A204.1 (cell line): Measurements from ENCODE around the gene GSTA1.
"Not testable (repeated sequence)": the region's sequence is repeated elsewhere in the genome, so short reads cannot be mapped to it uniquely, and the experiment has no call there.

Source experiments
- FAIRE-seq: peaks from 2 replicates; lab custom pipeline; 2012; peaks lifted over from hg19 to GRCh38; lab: Jason Lieb, UNC

Gene GSTA1

DNA sequence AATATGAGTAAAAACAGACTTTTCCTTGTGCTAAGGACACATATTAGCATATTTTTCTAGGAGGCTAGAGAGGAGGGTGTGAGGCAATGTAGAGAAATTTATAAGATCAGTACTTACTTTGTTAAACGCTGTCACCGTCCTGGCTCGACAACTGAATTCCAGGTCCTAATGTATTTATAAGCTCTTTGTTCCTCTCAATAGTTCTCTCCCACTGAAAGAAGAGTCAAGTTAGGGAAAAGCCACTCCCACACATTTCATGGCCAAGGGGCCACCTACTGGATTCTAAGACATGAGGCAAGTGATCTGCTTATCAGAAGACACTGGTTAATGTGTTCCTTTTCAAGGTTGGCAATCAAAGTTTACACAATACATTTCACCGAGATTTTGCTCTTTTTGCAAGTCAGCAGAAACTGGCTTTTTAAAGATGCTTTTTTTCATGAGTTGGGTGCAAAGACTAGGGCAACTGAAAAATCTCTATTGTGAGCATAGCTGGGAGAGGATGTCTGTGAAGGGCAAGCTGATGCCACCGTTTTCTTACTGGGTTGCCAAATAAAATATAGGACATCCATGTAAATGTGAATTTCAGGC lies at the start of gene GSTA1:
Gene GSTA1 (minus strand): TSS at position 149 of the 588 bp plus-strand sequence. CDS start 4,549 bp downstream, outside the sequence.
- not testable (repeated sequence) for FAIRE-seq

DNA sequence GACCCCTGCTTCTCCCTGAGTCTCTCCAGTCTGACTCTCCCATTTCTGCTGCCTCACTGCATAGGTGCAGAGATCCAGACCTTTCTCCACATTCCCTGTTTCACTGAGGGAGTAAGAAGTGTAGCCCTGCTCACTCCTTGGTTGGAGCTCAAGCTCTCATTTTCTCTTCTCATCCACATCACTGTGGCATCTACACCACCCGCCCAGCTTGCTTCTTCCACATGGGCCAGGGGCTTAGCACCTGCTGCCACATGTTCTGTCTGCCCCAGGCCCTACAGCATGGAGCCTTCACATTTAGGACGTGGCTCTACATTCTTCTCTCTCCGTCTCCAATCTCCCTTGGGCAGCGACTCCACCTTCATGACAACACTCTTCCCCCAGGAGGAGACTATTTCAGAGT lies 45.5 kb upstream of the GSTA1 start:
- FAIRE-seq, result no peak

DNA sequence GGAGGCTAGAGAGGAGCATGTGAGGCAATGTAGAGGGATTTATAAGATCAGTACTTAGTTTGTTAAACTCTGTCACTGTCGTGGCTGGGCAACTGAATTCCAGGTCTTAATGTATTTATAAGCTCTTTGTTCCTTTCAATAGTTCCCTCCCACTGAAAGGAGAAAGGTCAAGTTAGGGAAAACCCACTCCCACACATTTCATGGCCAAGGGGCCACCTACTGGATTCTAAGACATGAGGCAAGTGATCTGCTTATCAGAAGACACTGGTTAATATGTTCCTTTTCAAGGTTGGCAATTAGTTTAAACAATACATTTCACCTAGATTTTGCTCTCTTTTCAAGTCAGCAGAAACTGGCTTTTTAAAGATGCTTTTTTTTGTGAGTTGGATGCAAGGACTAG lies 42.4 kb upstream of the GSTA1 start:
- FAIRE-seq, result no peak

DNA sequence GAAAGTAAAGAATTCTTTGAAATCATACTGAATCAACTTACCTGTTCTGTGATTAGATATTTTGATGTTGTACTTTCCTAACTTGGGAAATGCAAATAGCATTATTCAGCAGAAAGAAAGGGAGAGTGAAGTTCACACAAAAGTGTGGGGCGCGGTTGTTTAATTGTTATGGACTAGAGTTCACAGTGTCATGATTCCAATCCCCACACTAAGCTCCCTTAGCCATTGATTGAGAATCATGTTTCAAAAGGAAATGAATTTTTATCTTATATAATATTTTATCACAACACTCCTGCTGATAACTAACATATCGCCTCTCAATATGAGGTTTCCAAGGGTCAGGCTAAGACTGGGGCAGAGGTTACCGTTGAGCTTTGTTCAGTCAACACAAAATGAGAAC lies 40.0 kb upstream of the GSTA1 start:
- no peak for FAIRE-seq

DNA sequence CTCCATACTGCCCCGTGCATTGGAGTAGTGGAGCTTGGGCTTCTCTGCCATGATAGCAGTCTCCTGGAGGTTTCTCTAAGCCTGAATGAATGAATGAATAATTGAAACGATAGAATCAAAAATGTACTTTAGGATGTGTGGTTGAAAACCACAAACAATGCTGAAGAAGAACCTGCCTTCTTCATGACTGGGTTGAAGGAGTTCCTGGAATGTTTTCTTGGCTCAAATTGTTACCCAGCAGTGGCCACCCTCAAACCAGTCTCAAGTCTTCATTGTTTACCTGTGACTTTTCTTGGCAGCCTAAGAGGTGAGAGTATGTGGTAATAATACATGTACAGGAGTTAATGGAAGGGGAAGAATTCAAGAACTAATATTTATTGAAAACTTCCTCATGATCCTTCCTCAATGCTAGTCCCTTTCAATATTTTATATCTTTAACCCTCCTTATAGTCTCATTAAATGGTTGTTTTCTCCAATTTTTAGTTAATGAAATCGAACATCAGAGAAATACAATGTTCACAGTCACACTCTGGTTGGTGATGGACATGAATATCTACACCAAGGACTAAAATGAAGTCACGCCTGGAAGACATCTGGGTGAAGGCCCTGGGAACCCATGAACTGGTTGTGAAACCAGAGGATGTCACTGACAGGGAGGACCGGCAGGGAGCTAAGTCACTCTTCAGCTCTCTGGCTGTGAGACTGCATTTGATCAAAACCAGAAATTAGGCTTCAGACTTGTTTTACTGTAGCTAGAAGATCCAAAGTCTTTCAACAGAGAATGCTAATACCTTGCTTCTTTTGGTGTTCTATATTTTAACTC lies 37.4 kb upstream of the GSTA1 start, which contains the start of gene GSTA5:
Gene GSTA5 (minus strand): TSS at position 51 of the 823 bp plus-strand sequence.
- FAIRE-seq, result no peak

DNA sequence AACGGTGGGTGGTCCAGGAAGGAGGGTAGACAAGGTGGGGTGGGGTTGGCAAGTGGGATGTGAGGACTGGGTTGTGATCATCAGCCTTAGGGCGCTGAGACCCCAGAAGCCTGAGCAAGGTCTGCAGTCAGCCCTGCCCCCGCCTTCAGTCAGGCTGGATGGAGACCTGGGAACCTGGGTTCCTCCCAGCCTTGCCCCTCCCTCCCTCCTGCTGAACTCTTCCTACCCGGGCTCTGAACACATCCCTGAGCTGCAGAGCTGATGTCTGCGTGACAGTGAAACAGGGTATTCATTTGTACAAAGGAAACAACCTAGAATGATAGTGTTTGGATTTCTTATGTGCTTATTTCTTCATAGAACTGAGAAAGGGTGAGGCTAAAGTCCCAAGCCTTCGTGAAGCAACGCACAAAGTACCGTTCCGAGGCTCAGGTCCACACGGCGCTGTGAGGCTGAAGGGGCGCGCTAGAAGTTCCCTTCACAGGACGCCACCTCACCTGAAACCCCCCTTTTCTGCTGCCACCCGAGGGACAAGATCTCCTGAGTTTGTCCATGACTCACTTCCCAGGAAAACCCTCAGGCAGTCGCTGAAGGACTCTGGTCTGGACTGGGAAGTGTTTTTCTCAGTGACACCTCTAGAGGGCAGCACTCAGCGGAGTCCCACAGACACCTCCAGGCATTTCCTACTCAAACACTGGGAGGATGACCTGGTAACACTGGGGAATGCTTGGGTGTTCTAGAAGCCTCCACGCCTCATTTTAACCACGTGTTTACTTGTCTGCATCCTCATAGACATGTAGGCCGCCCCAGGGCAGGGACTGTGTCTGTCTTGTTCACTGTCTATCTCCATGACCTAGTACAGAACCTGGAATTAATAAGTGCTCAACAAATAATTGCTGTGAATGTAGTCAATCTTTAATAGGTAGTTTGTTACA lies 35.8 kb upstream of the GSTA1 start:
- FAIRE-seq, result no peak

DNA sequence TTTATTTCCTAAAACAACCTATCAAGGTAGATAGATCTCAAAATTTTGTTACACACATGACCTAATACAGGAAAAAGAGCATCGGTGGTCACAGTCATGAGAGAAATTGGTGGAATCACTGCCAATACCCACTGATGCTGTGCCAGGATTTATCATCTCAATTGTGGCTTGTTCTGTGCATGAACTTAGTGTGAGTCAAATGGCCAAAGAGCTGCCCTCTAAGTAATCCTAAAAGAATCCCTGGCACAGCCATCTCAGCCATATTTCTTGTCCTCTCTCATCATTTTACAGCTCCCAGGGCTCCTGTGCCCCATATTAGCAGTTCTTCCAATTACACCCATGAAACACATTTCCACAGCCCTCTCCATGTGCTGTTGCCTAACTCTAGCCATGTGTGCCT lies 30.9 kb upstream of the GSTA1 start:
- FAIRE-seq, result no peak

DNA sequence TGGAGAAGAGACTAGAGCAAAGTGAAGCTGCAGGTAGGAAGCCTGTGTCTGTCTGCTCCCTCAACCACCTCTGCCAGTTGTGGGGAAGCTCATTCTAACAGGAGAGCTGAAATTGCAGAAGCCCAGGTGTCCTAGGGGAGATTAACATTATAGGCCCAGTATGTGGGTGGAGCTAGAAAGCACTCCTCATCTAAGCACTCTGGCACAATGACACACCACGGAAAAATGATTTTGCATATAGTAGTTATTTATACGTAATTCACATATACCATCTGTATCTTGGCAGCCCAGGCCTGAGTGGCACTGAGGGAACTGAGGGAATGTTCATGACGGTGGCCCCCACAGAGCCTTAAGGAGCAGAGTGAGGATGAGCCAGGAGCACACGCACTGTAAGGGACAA lies 27.3 kb upstream of the GSTA1 start:
- FAIRE-seq, result not testable (repeated sequence)

DNA sequence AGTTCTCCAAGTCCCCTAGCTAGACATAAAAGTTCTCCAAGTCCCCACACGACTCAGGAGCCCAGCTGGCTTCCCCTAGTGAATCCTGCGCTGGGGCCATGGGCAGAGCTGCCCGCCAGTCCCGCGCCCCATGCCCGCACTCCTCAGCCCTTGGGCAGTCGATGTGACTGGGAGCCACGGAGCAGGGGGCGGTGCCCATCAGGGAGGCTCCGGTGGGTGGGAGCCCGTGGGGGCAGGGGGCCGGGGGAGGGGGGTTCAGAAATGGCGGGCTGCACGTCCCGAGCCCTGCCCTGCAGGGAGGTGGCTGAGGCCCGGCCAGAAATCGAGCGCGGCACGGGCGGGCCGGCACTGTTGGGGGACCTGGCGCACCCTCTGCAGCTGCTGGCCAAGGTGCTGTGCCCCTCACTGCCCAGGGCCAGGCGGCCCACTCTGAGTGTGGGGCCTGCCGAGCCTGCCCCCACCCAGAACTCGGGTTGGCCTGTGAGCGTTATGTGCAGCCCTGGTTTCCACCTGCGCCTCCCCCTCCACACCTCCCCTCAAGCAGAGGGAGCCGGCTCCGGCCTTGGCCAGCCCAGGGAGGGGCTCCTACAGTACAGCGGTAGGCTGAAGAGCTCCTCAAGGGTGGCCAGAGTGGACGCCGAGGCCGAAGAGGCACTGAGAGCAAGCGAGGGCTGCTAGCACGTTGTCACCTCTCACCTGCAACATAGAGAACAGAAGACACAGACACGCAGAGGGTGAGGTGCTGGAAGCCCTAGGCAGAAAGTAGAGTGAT lies 25.6 kb upstream of the GSTA1 start:
- no peak for FAIRE-seq

DNA sequence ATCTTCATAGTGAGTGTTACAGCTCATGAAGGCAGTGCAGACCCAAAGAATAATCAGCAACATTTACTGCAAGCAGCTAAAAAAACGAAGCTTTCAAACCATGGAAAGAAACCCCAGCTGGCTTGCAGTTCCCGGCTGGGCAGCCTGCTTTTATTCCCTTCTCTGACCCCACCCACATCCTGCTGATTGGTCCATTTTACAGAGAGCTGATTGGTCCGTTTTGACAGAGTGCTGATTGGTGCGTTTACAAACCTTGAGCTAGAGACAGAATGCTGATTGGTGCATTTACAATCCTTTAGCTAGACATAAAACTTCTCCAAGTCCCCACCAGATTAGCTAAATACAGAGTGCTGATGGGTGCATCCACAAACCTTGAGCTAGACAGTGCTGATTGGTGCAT lies 25.0 kb upstream of the GSTA1 start:
- FAIRE-seq, result not testable (repeated sequence)

DNA sequence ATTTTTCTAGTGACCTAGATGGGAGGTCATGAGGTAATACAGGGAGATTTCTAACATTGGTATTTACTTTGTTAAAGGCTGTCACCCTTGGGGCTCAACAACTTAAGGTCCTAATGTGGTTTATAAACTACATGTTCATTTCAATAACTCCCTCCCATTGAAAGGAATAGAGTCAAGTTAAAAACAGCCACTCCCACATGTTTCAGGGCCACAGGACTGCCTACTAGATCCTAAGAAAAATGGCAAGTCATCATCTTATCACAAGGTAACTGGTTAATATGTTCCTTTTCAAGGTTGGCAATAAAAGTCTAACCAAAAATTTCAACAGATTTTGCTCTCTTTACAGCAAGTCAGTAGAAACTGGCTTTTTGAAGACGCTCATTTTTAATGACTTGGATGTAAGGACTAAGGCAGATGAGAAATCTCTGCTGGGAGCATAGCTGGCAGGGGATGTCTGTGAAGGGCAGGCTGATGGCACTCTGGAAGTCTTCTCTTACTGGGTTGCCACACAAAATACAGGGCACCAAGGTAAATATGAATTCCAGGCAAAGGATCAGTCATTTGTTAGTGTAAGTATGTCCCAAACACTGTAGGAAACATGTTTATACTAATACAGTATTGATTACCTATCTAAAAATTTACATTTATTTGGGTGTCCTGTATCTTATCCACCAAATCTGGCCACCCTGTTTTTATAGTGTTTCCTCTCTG lies 23.6 kb upstream of the GSTA1 start:
- FAIRE-seq, result not testable (repeated sequence)

DNA sequence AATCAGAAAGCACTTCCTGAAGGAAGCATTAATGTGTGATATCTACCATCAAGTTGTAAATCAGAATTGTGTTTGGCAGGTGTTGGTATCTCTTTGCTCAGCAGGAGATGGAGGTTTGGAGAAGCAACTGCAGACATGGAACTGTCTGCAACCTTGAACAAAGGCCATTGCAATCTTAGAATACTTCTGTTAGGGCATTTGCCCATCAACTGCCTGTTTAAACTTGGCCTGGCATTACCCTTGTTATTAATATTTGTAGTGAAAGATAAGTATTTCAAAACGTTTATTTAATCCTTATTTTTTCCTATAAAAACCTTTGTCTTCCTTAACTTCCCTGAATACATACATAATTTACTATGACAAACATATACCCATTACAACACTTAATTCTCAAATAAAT lies 22.9 kb upstream of the GSTA1 start:
- FAIRE-seq, result peak; percentile 30

DNA sequence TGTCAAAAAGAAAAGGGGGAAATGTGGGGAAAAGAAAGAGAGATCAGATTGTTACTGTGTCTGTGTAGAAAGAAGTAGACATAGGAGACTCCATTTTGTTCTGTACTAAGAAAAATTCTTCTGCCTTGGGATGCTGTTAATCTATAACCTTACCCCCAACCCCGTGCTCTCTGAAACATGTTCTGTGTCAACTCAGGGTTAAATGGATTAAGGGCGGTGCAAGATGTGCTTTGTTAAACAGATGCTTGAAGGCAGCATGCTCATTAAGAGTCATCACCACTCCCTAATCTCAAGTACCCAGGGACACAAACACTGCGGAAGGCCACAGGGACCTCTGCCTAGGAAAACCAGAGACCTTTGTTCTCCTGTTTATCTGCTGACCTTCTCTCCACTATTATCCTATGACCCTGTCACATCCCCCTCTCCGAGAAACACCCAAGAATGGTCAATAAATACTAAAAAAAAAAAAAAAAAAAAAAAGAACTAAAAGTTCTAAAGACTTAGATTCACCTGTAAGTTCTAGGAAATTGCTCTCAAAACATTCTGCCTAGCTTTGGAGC lies 22.4 kb upstream of the GSTA1 start:
- not testable (repeated sequence) for FAIRE-seq

DNA sequence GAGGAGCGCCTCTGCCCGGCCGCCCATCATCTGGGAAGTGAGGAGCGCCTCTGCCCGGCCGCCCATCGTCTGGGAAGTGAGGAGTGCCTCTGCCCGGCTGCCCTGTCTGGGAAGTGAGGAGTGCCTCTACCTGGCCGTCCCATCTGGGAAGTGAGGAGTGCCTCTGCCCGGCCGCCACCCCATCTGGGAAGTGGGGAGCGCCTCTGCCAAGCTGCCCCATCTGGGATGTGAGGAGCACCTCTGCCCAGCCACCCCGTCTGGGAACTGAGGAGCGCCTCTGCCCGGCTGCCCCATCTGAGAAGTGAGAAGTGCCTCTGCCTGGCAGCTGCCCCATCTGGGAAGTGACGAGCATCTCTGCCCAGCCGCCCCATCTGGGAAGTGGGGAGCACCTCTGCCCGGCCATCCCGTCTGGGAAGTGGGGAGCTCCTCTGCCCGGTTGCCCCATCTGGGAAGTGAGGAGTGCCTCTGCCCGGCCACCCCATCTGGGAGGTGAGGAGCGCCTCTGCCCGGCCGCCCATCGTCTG lies 21.7 kb upstream of the GSTA1 start:
- FAIRE-seq, result not testable (repeated sequence)

DNA sequence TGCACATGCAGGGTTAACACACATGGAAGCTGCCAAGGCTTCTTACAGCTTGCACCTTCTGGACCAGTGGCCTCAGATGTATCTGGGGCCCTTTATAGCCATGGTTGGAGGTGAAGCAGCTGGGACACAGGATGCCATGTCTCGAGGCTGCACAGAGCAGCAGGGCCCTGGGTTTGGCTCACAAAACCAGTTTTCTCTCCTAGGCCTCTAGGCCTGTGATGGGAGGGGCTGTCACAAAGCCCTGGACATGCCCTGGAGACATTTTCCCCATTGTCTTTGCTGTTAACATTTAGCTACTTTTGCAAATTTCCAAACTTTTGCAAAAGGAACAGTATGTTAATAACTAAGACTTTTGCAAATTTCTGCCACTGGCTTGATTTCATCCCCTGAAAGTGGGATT lies 18.2 kb upstream of the GSTA1 start:
- no peak for FAIRE-seq

DNA sequence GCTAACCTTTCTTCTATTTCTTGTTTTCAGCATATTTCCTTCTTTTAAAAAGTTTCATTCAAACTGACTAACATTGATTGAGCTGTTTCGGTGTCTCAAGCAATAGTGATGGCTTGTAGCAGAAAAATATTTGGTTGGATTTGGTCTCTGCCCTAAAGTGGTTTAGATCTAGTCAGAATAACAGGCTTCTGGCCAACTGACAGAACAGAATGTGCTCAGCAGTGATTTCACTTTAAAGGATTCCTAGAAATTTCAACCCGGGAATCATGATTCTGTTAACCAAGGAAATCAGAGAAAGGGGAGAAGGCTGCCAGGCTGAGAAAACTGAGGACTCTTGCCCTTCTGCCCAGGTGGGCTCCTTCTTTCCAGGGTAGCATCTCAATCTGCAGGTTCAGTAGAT lies 16.6 kb upstream of the GSTA1 start:
- FAIRE-seq, result no peak

DNA sequence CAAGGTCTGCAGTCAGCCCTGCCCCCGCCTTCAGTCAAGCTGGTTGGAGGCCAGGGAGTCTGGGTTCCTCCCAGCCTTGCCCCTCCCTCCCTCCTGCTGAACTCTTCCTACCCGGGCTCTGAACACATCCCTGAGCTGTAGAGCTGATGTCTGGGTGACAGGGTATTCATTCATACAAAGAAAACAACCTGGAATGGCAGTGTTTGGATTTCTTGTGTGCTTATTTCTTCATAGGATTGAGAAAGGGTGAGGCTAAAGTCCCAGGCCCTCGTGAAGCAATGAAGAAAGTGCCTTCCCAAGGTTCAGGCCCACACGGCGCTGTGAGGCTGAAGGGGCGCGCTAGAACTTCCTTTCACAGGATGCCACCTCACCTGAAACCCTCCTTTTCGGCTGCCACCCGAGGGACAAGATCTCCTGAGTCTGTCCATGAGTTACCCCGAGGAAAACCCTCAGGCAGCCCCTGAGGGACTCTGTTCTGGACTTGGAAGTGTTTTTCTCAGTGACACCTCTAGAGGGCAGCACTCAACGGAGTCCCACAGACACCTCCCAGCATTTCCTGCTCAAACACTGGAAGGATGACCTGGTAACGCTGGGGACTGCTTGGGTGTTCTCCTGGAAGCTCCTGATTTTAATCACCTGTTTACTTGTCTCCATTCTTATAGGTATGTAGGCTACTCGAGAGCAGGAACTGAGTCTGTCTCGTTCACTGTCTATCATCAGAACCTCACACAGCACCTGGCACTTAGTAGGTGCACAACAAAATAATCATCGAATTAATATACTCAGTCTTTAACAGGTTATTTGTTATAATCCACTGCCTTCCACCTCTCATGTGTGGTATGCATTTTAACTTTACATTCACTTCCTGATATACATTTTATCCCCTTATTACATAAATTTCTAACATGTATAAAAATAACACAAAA lies 11.8 kb upstream of the GSTA1 start:
- no peak for FAIRE-seq

DNA sequence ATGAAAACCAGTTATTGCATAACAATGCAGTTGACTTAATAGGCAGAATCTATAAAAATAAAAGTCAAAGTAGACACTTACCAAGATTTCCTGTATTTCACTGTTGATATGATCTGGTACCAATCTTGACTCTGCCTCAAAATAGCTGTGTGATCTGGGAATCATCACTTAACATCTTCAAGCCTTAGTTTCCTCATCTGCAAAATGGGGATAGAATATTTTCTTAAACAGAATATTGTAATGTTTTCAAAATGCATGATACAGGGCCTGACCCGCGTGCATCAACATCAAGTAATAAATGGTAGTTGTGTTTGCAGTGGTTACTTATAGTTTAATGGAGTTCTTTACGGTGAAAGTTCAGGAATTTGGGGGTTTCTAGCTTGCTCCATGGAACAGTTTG lies 10.9 kb upstream of the GSTA1 start:
- not testable (repeated sequence) for FAIRE-seq

DNA sequence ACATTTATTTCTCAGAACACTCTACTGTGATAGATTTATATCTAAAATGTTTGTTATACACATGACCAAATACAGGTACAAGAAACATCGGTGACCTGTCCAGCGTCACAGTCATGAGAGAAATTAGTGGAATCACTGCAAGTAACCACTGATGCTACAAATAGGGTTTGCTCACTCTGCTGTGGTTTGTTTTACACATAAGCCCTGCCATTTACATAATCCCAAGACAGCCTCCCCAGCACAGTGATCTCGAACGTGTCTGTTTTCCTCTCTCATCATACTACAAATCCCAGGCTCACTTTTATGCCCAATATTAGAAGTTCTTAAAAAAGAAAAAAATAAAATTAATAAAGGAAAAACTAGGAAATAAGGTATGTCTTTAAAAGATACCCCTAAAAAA lies 6.2 kb upstream of the GSTA1 start:
- not testable (repeated sequence) for FAIRE-seq

DNA sequence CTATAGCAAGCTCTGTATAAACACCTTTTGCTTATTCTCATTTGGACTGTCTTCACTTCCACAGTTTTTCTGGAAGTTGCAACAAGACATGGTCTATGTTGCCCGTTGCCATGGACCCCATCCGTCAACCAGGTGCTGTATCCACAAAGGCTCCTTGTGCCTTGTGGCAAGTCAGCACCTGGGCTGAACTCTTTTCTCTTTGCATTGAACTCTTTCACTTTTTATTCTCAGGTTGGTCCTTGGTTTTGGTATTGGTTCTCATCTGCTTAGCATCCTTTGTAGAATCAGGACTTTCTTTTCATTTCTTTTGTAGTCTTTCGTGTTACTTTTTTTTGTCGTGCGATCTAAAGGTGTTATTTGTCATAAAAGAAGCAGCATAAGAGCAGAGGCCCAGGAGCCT lies 5.0 kb upstream of the GSTA1 start:
- no peak for FAIRE-seq
